Stimulated activated CD4-positive, alpha-beta T cell treated with anti-CD3 and anti-CD28 coated beads, Interleukin-1b, Interleukin-23, amount 100 ng/mL, for 1 hour (primary cell): ENCODE data around the gene TNS4.
"Not testable (repeated sequence)": the region's sequence is repeated elsewhere in the genome, so short reads cannot be mapped to it uniquely, and the experiment has no call there.

ENCODE experiments used
- DNase-seq, 2 donors: peaks; one replicate each; pipeline ENCODE4 v3.0.0-alpha.2; 2020; ENCODE audit warnings: low read depth in 2 of 2

The TNS4 gene

GRCh38 chr17:40501499-40501911 is at the start of gene TNS4:
TNS4 (minus strand) TSS chr17:40501623; CDS start chr17:40496425, 5,198 bp downstream.
- DNase-seq = no peak

DNA sequence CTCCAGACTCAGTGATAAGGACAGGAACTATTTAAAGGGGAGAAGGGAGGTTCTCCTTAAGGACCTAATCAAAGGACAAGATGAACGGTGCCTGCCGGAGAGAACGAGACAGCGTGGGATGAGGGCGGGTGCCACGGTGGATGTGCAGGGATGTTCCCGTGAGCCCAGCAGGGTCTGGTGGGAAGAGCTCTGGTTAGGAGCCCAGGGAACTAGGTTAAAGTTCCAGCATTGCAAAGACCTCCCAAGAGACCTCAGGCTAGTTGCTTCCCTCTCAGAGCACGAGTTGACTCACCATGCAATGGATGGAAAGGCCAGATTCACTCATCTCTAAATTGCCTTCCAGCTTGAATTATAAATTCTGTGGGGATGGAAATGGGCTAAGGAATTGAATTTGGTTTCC is 49.2 kb upstream of the TNS4 start:
- DNase-seq = no peak

DNA sequence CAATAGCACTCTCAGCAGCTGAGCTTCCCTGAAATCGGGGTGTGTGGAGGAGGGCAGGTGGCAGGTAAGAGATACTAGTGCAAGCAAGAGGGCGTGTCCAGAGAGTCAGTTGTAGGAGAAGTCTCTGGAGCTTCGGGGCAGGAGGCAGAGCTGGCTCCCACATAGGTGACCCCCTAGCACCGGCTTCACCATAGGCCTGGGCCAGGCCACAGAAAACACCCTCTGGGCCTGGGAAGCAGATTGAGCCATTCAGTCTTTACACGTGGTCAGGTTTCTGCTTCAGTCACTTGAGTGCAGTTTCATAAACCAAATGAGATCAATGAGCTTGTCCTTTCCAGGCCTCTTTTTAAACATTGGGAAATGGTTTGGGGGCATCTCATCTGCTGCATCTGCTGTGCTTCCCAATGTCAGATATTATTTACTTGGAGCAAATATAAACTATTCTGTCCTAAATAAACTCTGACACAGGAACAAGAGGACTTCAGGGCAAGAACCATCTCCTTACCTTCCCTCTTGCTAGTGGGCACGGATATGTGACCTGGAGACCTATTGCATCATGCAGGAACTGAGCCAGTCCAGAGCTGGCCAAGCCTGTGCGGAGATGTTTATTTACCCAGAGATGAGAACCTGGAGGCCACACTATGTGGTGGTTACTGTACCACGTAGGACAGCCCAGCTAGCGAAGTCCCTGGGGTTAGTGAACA is 47.7 kb upstream of the TNS4 start:
- DNase-seq = no peak

- no peak for DNase-seq
These were observed 47.1 kb upstream of the TNS4 start for GRCh38 chr17:40548491-40548981.

GRCh38 chr17:40547785-40548478 is 46.5 kb upstream of the TNS4 start:
- no peak for DNase-seq

DNA sequence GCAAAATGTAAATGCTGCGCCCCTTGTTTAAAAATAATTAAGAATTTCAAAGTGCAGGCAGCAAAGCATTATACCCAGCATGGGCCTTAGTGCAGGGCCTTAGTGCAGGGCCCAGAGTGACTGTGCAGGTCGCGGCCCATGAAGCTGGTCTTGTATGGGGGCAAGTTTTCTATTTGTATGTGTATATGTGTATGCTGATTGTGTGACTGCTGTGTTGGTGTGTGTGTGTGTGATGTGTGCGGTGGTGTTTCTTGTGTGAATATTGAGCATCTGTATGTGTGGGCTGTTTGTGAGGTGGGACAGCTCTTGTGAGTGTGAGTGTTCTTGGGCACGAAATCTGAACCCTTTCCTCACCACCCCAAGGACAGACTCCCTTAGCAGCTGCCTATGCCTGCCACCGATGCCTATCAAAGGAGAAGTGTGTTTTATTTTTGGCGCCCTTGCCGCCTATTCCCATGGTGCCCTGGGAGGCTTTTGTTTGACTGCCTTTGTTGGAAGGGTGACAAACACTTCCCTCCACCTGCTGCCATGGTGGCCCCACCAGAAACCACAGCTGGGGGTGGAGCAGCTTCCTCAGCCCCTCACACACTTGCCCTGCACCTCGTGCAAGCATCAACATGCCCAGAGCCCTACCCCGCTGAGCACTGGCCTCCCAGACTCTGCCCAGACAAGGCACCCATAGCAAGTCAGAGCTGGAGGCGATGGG is 45.8 kb upstream of the TNS4 start:
- no peak for DNase-seq

DNA sequence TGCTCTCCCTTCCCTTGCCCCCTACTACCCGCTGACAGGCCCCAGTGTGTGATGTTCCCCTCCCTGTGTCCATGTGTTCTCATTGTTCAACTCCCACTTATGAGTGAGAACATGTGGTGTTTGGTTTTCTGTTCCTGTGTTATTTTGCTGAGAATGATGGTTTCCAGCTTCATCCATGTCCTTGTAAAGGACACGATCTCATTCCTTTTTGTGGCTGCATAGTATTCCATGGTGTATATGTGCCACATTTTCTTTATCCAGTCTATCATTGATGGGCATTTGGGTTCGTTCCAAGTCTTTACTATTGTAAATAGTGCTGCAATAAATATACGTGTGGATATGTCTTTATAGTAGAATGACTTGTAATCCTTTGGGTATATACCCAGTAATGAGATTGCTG is 45.1 kb upstream of the TNS4 start:
- not testable (repeated sequence) for DNase-seq

DNA sequence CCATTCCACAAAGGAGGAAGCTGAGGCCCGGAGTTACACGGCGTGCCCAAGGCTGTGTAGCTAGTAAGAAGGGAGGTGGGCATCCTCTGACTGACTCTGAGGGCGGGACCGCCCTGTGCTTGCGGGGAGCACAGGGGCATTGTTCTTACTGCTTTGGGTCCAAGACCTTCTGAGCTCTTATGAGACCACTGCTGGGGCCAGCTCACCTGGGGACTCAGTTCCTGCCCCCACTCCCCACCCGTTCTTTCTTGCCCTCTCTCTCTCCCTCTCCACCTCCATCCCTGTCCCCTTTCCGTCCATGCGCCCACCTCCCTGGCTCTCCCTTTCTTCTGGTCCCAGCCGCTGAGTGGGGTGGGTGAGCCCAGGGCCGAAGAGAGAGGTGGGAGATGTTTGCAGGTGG is 44.2 kb upstream of the TNS4 start:
- no peak for DNase-seq

- DNase-seq = no peak
These were observed 41.4 kb upstream of the TNS4 start for GRCh38 chr17:40542558-40543411.

DNA sequence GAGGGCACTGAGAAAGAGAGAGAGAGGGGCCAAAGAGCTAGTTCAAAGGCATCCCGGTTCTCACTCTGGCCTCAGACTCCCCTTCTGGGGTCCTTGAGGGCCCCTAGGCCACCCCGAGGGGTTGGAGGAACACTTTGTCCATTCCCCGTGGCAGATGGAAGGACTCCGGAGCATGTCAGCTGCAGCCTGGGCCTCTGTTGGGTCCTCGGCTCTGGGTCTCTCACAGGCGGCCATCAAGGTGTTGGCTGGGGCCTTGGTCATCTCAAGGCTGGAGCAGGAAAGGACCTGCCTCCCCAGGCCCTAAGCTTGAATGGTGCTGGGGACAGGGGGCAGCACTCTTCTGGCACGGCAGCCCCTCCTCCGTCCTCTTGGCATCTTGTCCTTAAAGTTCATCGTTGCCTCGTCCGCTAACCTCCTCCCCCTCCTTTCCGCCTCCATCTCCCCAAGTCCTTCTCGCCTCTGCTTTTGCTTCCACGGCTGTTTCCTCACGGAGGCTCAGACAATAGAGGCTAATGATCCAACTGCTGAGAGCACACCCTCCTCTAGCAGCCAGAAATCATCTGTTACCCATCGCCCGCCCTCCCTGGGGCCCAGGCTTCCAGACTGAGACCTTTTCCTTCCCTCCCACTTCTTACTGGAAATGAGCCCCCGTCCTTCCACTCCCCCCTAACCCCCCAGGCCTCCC is 40.6 kb upstream of the TNS4 start:
- DNase-seq = no peak

GRCh38 chr17:40541060-40541872 is 39.8 kb upstream of the TNS4 start:
- peak in 1 of 2 donors; percentile 54 for DNase-seq

DNA sequence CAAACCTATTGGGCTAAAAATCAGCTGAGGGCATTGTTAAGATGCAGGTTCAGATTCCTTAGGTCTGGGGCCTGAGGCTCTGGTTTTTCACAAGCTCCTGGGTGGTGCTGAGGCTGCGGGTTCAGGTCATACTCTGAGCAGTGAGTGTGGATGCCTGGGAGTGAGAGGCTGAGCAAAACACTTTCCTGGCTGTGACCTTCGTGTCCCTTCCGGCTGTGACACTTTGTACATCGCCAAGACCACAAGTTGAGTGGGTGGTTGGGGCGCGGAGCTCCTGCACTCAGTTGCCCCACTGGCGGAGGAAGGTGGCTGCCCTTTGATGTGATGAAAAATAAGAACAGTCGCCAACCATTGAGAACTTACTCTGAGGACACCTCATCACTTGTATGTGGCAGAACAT is 39.0 kb upstream of the TNS4 start:
- no peak for DNase-seq

DNA sequence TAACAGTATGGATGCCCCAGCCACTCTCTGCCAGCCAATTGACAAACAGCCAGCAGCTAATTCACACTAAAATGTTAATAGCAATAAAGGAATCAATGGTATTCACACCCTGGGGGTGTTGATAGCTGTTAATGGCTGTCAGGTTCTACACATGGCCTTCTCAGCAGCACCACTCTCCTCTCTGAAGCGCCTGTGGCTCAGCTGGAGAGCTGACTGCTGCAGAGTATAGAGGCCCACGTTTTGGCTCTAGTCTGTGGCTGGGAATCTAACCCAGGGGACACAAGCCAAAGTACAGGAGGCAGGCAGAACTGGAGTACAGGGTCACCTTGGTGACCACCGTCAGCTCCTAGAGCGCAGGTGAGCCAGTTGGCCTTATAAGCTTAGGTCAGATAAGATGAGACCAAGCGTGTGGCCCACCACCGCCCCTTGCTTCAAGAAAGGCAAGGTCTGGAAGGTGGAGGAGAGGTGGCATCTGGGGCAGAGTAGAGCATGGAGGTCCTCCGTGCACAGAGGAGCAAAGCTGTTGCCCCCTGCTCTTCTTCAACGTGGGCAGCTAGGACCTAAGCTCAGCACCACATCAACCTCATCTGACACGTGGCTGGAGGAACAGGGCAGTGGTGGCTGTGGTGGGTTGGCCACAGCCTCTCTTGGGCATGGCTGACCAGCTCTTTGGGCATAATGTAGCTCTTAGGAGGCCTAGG is 38.4 kb upstream of the TNS4 start:
- no peak for DNase-seq

DNA sequence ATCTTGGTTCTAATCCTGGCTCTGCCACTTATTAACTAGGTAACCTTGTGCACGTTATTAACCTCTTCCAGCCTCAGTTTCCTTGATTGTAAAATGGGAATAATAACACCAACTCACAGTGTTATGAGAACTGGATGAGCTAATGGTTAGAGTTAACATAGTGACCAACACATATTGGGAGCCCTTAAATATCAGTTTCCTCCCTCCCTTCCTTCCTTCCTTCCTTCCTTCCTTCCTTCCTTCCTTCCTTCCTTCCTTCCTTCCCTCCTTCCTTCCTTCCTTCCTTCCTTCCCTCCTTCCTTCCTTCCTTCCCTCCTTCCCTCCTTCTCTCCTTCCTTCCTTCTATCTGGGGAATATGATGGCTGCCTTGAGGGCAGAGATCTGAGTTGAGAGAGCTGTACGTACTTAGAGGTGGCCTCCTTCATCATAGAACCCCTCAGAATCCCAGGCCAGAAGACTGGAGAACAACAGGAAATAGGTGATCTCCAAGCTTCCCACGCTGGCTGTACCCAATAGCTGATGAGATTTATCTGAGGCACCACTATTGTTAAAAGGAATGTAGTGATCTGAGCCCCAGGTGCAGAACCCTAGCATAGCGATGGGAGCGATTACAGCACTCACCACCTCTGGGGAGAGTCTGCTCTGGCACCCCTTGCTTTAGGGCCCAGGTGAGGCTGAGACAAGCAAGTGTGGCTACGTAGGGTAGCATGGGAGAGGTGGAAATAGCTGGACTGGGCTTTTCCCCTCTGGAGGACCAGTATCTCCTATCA is 37.7 kb upstream of the TNS4 start:
- DNase-seq = no peak

GRCh38 chr17:40538019-40538935 is 36.9 kb upstream of the TNS4 start:
- no peak for DNase-seq

DNA sequence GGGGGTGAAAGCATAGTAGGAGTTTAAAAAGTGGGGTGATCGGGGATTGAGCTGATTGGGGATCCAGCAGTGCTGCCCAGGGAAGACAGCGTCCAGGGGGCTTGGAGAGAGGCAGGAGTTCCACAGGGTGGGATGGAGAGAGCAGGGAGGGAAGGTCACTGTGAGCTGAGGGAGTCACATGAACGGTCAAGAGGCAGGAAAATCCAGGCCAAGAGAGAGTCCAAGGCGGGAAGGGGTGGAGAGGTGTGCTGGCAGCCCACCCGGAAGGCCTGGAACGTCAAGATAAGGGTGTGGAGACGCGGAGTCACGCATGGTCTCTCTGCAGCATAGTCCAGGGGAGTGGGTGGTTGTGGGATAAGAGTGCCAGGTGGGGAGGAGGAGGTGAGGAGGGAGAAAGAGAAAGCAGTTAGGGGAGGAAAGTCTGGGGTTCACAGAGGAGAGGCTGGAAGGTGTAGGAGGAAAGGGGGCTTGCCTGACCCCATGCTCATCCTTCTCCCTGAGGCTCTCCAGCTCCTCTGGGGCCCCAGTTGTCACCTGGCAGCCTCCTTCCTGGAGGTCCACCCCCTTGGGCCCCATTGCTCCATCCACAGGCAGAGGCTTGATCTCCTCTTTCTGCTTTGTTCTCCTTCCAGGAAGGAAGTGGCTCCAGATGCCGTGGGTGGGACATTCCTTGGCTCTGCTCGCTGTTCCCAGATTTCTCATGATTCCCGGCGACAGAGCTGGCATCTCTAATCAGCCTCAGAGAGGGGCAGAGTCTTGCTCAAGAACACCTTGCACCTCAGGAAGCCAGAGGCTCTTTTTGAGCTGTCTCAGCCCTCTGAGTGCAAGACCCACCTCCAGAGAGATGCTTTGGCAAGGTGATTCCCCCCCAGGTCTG is 35.1 kb upstream of the TNS4 start:
- DNase-seq = no peak

- no peak for DNase-seq
These were observed 34.5 kb upstream of the TNS4 start for GRCh38 chr17:40535924-40536294.
